GM12878 (cell line): ENCODE measurements around the gene BTBD19. TPM values are rescaled to one million over a fixed set of nuclear protein-coding genes. Genes with fewer than 3 reads are reported as not detected.

Experiments used
- ATAC-seq: fragments of 200-7000 bp; cut with Tn5 transposase; 3 replicates; pipeline ENCODE4 v1.9.1; 2020; ENCODE audit warnings: mild to moderate bottlenecking, moderate library complexity
- BruUV-seq: library from RNA; stranded (reverse); fragments of 400-500 nt; replicated peaks from 2 replicates; lab custom pipeline; 2021; lab: Mats Ljungman, UMichigan
- CTCF ChIA-PET: fragments of 300-600 bp; sonication (Branson Sonifier 250); formaldehyde crosslinking; extraction: SDS; loops from one replicate; lab custom pipeline; 2021; ENCODE audit warnings: inconsistent platforms; lab: Yijun Ruan, JAX
- POLR2A ChIA-PET: fragments of 350-600 bp; formaldehyde crosslinking; extraction: SDS; loops from one replicate; lab custom pipeline; 2021; ENCODE audit warnings: inconsistent platforms; lab: Charles Lee
- RAD21 ChIA-PET: fragments of 300-600 bp; sonication (Branson Sonifier 250); formaldehyde crosslinking; loops from one replicate; lab custom pipeline; 2023; ENCODE audit warnings: antibody characterized with exemption; ENCODE audit not compliant: unreplicated experiment; lab: Charles Lee
- SMC1A ChIA-PET: fragments of 300-600 bp; sonication (Branson Sonifier 250); formaldehyde crosslinking; loops from one replicate; lab custom pipeline; 2023; ENCODE audit not compliant: unreplicated experiment, uncharacterized antibody; lab: Charles Lee
- DNase-seq: peaks from one replicate; pipeline ENCODE4 v3.0.0-alpha.2; 2011; ENCODE audit warnings: low read depth, low spot score
- FAIRE-seq: peaks from 3 replicates; lab custom pipeline; 2011; peaks lifted over from hg19 to GRCh38; lab: Jason Lieb, UNC
- H2AFZ ChIP-seq: 2 replicates; pipeline ENCODE4 v1.6.0; 2011; ENCODE audit warnings: low read depth, low read length, control low read depth; ENCODE audit not compliant: control insufficient read depth
- H3K27ac ChIP-seq: 2 replicates; pipeline ENCODE4 v1.5.1; 2011; ENCODE audit warnings: control low read depth; ENCODE audit not compliant: control insufficient read depth, insufficient read depth
- H3K27me3 ChIP-seq, 2 experiments: replicated peaks in 1 of 2; 2 replicates each; pipeline versions ENCODE4 v1.6.0 to v1.6.1; 2011; ENCODE audit warnings: low read length in 1 of 2; ENCODE audit not compliant: control insufficient read depth in 2 of 2, insufficient read depth in 2 of 2
- H3K36me3 ChIP-seq, 2 experiments: 2 replicates each; pipeline ENCODE4 v1.5.1; 2011; ENCODE audit warnings: low read length in 1 of 2; ENCODE audit not compliant: control insufficient read depth in 2 of 2, insufficient read depth in 2 of 2
- H3K4me1 ChIP-seq: 2 replicates; pipeline ENCODE4 v1.6.1; 2011; ENCODE audit warnings: mild to moderate bottlenecking, low read length, moderate library complexity, mixed read lengths; ENCODE audit not compliant: control insufficient read depth, insufficient read depth
- H3K4me2 ChIP-seq: 2 replicates; pipeline ENCODE4 v1.6.0; 2011; ENCODE audit warnings: control low read depth; ENCODE audit not compliant: control insufficient read depth, insufficient read depth
- H3K4me3 ChIP-seq: fragments of 200-600 bp; sonication (generic); 2 replicates; pipeline ENCODE4 v1.5.1; 2016
- H3K79me2 ChIP-seq: 2 replicates; pipeline ENCODE4 v1.6.0; 2011; ENCODE audit warnings: low read length; ENCODE audit not compliant: control insufficient read depth, insufficient read depth
- H3K9ac ChIP-seq: 2 replicates; pipeline ENCODE4 v1.8.0; 2011; ENCODE audit warnings: low read length, control low read depth, mixed read lengths; ENCODE audit not compliant: control insufficient read depth, insufficient read depth
- H3K9me3 ChIP-seq: replicated peaks from 3 replicates; pipeline ENCODE4 v1.5.1; 2011; ENCODE audit warnings: mild to moderate bottlenecking, low read length; ENCODE audit not compliant: control insufficient read depth, insufficient read depth
- H4K20me1 ChIP-seq: 2 replicates; pipeline ENCODE4 v1.6.0; 2011; ENCODE audit not compliant: control insufficient read depth, insufficient read depth
- ATF3 ChIP-seq: IDR thresholded peaks from 2 replicates; pipeline ENCODE4 v1.6.1; 2011; ENCODE audit warnings: low read depth, mild to moderate bottlenecking, low read length, moderate library complexity, borderline replicate concordance; ENCODE audit errors: extremely low read depth
- CHD2 ChIP-seq: IDR thresholded peaks from 2 replicates; pipeline ENCODE4 v1.6.1; 2011; ENCODE audit warnings: low read depth, low read length, improper control_type of control experiment, borderline replicate concordance
- ESRRA ChIP-seq: IDR thresholded peaks from 2 replicates; pipeline ENCODE4 v1.6.1; 2012; ENCODE audit warnings: mild to moderate bottlenecking, low read length, improper control_type of control experiment
- EZH2 ChIP-seq: IDR thresholded peaks from 2 replicates; pipeline ENCODE4 v1.6.1; 2012; ENCODE audit warnings: low read depth, mild to moderate bottlenecking, control low read depth, inconsistent platforms, low read length, borderline replicate concordance; ENCODE audit not compliant: control insufficient read depth
- IRF5 ChIP-seq: fragments of 450-650 bp; IDR thresholded peaks from 2 replicates; pipeline ENCODE4 v1.6.1; 2017; ENCODE audit warnings: borderline replicate concordance
- NFIC ChIP-seq: IDR thresholded peaks from 2 replicates; pipeline ENCODE4 v1.6.1; 2012; ENCODE audit warnings: low read depth, mild to moderate bottlenecking, inconsistent platforms, low read length, moderate library complexity
- POLR2AphosphoS2 ChIP-seq: IDR thresholded peaks from 2 replicates; pipeline ENCODE4 v1.6.1; 2011; ENCODE audit warnings: low read depth, mild to moderate bottlenecking, low read length, improper control_type of control experiment, moderate library complexity
- POU2F2 ChIP-seq: IDR thresholded peaks from 3 replicates; pipeline ENCODE4 v1.6.1; 2011; ENCODE audit warnings: low read depth, mild to moderate bottlenecking, low read length, borderline replicate concordance
- TAF1 ChIP-seq: IDR thresholded peaks from 2 replicates; pipeline ENCODE4 v1.6.1; 2011; ENCODE audit warnings: mild to moderate bottlenecking, low read depth, low read length, borderline replicate concordance
- ZZZ3 ChIP-seq: IDR thresholded peaks from 2 replicates; pipeline ENCODE4 v1.6.1; 2011; ENCODE audit warnings: low read depth; ENCODE audit not compliant: control insufficient read depth, insufficient read length
- WGBS: methylation state at CpG from one replicate; pipeline ENCODE4 v1.1.6; 2016; ENCODE audit warnings: low lambda C conversion rate; ENCODE audit not compliant: insufficient replicate concordance, insufficient coverage; ENCODE audit errors: missing lambda C conversion rate; 5-methylcytosine and 5-hydroxymethylcytosine counted together
- in situ Hi-C: fragments of 300-500 bp; cut with MboI; formaldehyde crosslinking; loops from 9 replicates; pipeline ENCODE4 v1.14.3; 2018; ENCODE audit warnings: mixed read lengths
- intact Hi-C: fragments of 100-400 bp; cut with micrococcal nuclease; formaldehyde crosslinking; loops from one replicate; pipeline ENCODE4 v1.14.2; 2022; ENCODE audit not compliant: unreplicated experiment
- polyA plus RNA-seq, 11 experiments: library from polyadenylated mRNA; depleted of rRNA in 4 of 11; unstranded in 6 of 11; stranded (reverse) in 5 of 11; fragments of >200 nt; fragmentation: Nextera tagmentation in 4 of 11; fragmentation: Illumina TruSeq in 1 of 11; extraction: Ambion mirVana in 4 of 11; extraction: Trizol in 1 of 11; gene quantifications; 1 replicate in 1 of 11; 2 replicates in 10 of 11; pipeline versions ENCODE4 v1.2.1 to v1.2.3, GENCODE V29; 2011 to 2016; ENCODE audit warnings: inconsistent platforms in 2 of 11, missing spikeins in 2 of 11, low read depth in 1 of 11
- total RNA-seq, 4 experiments: library from RNA; depleted of rRNA in 3 of 4; stranded (reverse); fragments of >200 nt in 3 of 4; fragmentation: Illumina TruSeq in 1 of 4; extraction: Trizol in 1 of 4; gene quantifications; 2 replicates each; pipeline versions ENCODE4 v1.2.1 to v1.2.3, GENCODE V29; 2013 to 2021
- TF ChIP-seq, protein P1 (sequence below): IDR thresholded peaks from 2 replicates; pipeline ENCODE4 v1.6.1; 2012; ENCODE audit warnings: low read depth, low read length, improper control_type of control experiment

BTBD19 gene
- total and polyA plus RNA-seq, 10 of the 15 experiments (the other 5 are each of a cell fraction or from before 2014, with no cell fraction given) = 0.13 to 2.7 (median 0.42) TPM

DNA sequence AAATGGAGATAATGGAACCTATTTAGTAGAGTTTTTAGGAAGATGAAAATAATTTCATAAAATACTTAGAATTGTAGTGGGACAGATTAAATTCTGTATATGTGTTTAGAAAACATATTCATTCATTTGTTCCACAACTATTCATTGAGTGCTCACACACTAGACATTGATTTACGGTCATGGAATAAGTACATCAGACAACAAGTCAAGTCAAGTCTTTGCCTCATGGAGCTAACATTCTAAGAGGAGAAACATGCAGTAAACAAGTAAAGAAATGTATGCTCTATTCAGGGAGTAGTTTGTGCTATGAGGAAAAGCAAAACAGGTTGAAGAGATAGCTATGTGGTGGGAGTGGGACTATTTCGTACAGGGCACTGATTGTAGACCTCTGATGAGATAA, 9.0 kb downstream of the BTBD19 start:
- peaks cover 7% of the 10 kb centered on the region for H3K4me1 ChIP-seq
- no peaks in the 10 kb centered on the region for H3K9me3 ChIP-seq
- H3K4me3 ChIP-seq = no peak overlapping the region
- RAD21 ChIA-PET = interaction anchor here (1.4 to 3.2 kb wide), 2 partner anchors 17 to 96 kb away, joined by 4 to 23 read pairs; partner anchors contain the start of gene PLK3
- H3K4me2 ChIP-seq = no peak overlapping the region
- WGBS = 98% methylated on average over 2 of the region's 2 CpGs
- in situ Hi-C loops (no loop called here), intact Hi-C loops (loop anchor here (5.0 kb wide), 1 partner anchor 40 kb away; the partner anchor contains the start of gene RPS8)
- no peak for FAIRE-seq
- ATAC-seq = no peak
- H3K79me2 ChIP-seq = no peaks in the 10 kb centered on the region
- BruUV-seq = no TSS peak
- no peak overlapping the region for H3K9ac ChIP-seq
- POLR2A ChIA-PET = interaction anchor here (1.0 to 5.9 kb wide), 6 partner anchors 8 to 95 kb away, joined by 3 to 56 read pairs (median 16); partner anchors contain the start of genes BEST4, BTBD19, DYNLT4 and PLK3
- CTCF ChIA-PET = interaction anchor here (0.8 to 4.7 kb wide), 7 partner anchors 9 to 675 kb away, joined by 3 to 45 read pairs (median 6); partner anchors contain the start of genes BTBD19, DYNLT4, PLK3 and RNU5D-1
- no peak for TF ChIP-seq POU2F2
- TF ChIP-seq POLR2AphosphoS2 = no peak
- H2AFZ ChIP-seq = no peak overlapping the region
- H3K27ac ChIP-seq = no peak overlapping the region
- no peaks in the 10 kb centered on the region; a peak in 1 of 4 replicates for H3K36me3 ChIP-seq
- SMC1A ChIA-PET = interaction anchor here (0.7 to 5.9 kb wide), 4 partner anchors 8 to 86 kb away, joined by 3 to 52 read pairs (median 4); partner anchors contain the start of genes BTBD19, DYNLT4 and PLK3
- DNase-seq = no peak
- no peaks in the 10 kb centered on the region for H3K27me3 ChIP-seq
- no peaks in the 10 kb centered on the region for H4K20me1 ChIP-seq

DNA sequence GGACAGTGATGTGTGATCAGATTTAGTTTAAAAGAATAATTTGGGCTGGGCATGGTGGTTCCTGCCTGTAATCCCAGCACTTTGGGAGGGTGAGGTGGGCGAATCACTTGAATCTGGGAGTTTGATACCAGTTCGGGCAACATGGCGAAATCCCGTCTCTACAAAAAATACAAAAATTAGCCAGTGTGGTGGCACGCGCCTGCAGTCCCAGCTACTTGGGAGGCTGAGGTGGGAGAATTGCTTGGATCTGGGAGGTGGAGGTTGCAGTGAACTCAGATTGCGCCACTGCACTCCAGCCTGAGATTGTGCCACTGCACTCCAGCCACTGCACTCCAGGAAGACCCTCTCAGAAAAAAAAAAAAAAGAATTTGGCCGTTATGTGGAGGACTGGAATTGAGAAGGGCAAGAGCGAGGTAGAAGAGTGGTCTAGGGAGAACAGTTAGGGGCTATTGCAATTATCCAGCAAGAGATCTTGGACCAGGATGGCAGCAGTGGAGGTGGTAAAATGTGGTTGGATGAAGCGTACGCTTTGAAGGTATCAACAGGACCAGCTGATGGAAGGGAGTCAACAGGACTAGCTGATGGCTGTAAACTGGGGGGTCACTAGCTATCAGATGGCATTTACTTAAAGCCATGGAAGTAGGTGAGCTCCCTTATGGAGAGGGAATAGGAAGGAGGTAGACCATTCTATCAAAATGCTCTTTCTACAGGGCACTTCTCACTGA, 9.6 kb downstream of the BTBD19 start:
- WGBS = 96% methylated on average over 11 of the region's 11 CpGs
- no peak for FAIRE-seq
- Histone ChIP-seq H3K9me3 (no peaks in the 10 kb centered on the region), H3K36me3 (no peaks in the 10 kb centered on the region), H3K9ac (no peak overlapping the region), H4K20me1 (no peaks in the 10 kb centered on the region), H3K4me1 (peaks cover 7% of the 10 kb centered on the region), H3K4me2 (no peak overlapping the region), H3K27me3 (no peaks in the 10 kb centered on the region), H2AFZ (no peak overlapping the region), H3K4me3 (no peak overlapping the region), H3K79me2 (no peaks in the 10 kb centered on the region), H3K27ac (no peak overlapping the region)
- CTCF ChIA-PET = interaction anchor here (0.8 to 4.7 kb wide), 8 partner anchors 10 to 675 kb away, joined by 3 to 45 read pairs (median 6); partner anchors contain the start of genes BTBD19, DYNLT4, PLK3 and RNU5D-1
- SMC1A ChIA-PET = interaction anchor here (0.6 to 5.9 kb wide), 9 partner anchors 9 to 100 kb away, joined by 3 to 52 read pairs (median 3); partner anchors contain the start of genes BEST4, BTBD19, DYNLT4 and PLK3
- intact Hi-C loops (loop anchor here (5.0 kb wide), 1 partner anchor 41 kb away; the partner anchor contains the start of gene RPS8), in situ Hi-C loops (no loop called here)
- no peak for ATAC-seq
- RAD21 ChIA-PET = interaction anchor here (1.4 to 3.5 kb wide), 3 partner anchors 9 to 96 kb away, joined by 4 to 41 read pairs (median 23); partner anchors contain the start of genes BTBD19 and PLK3
- no TSS peak for BruUV-seq
- no peak for DNase-seq
- POLR2A ChIA-PET = interaction anchor here (0.8 to 5.9 kb wide), 7 partner anchors 9 to 96 kb away, joined by 3 to 56 read pairs (median 4); partner anchors contain the start of genes BEST4, BTBD19, DYNLT4 and PLK3
- no peak for TF ChIP-seq CHD2
- no peak for TF ChIP-seq IRF5
- TF ChIP-seq, protein P1, sequence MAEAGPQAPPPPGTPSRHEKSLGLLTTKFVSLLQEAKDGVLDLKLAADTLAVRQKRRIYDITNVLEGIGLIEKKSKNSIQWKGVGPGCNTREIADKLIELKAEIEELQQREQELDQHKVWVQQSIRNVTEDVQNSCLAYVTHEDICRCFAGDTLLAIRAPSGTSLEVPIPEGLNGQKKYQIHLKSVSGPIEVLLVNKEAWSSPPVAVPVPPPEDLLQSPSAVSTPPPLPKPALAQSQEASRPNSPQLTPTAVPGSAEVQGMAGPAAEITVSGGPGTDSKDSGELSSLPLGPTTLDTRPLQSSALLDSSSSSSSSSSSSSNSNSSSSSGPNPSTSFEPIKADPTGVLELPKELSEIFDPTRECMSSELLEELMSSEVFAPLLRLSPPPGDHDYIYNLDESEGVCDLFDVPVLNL = no peak
- no peak for TF ChIP-seq NFIC
- no peak for TF ChIP-seq ESRRA
- TF ChIP-seq ZZZ3 = no peak
- TF ChIP-seq EZH2 = no peak
- no peak for TF ChIP-seq TAF1
- TF ChIP-seq ATF3 = no peak
